GM18868 (cell line): ENCODE data around the gene RYK.
A peak's percentile ranks its signal among the peaks of the same experiment; 100 is the strongest.
"Not testable (repeated sequence)": the region's sequence is repeated elsewhere in the genome, so short reads cannot be mapped to it uniquely, and the experiment has no call there.

Experiments
- ATAC-seq: cut with Tn5 transposase; IDR thresholded peaks from one replicate; pipeline ENCODE4 v1.9.1; 2021; ENCODE audit warnings: mild to moderate bottlenecking, moderate library complexity; ENCODE audit not compliant: unreplicated experiment

RYK gene

DNA sequence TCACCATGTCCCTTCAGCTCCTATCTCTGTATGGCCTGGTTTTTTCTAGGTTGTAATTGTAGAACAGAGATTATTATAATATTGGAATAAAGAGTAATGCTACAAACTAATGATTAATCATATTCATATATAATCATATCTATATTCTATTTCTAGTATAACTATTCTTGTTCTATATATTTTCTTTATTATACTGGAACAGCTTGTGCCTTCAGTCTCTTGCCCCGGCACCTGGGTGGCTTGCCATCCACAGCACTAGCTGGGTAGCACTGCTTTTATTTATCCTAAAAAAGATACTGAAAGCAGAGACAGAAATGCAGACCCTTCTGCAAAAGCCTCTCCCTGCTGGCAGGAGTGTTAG lies 25.9 kb downstream of the RYK start:
- not testable (repeated sequence) for ATAC-seq

DNA sequence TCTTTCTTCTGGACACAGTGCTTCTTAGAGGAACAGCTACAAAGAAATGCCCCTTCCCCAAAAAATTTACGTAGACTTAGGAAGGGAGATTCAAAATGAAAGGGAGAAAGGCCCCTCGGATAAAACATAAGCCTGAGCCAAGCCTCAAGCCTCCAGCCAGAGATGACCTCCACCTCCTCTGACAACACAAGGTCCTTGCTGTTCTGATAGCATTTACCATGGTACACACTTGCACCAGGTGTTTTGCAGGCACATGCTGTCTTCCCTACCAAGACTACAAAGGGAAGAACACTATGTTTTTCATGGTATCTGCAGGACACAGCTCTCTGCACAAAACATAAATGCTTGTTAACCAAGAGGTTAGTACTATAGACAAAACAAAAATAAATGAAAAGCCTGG lies 27.8 kb downstream of the RYK start:
- ATAC-seq: no peak

DNA sequence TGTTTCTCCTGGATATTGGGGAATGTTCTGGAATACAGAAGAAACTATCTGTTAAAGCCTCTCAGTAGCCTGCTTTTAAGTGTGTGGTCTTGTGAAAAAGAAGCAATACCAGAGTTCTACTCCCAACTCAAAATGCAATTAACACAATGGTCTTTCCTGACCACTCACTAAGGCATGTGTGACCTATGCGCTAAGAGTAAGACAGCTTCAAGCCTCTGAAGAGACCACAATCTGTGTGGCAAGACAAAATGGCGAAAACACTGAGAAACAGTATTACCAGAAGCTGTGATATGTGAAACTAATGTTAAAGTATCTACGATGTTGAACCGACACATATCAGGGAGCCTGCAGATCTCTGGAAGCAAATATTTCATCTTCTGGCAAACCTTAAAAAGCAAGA lies 33.8 kb downstream of the RYK start:
- ATAC-seq: no peak

DNA sequence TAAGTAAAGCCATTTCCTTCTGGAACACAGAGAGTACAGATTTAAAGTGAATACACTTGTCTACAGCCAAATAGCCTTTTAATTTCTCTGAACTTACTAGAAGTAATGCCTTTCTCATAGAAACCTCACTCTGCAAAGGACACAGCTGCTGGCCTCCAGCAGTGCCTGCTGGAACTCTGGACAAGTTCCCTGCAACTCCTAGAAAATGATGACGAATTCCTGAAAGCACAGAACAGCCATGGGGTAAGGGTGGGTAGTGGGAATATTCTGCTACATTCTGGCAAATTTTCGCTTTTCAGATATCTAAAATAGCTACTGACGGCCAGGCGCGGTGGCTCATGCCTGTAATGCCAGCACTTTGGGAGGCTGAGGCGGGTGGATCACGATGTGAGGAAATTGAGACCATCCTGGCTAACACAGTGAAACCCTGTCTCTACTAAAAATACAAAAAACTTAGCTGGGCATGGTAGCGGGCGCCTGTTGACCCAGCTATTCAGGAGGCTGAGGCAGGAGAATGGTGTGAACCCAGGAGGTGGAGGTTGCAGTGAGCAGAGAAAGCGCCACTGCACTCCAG lies 34.4 kb downstream of the RYK start:
- ATAC-seq: no peak

DNA sequence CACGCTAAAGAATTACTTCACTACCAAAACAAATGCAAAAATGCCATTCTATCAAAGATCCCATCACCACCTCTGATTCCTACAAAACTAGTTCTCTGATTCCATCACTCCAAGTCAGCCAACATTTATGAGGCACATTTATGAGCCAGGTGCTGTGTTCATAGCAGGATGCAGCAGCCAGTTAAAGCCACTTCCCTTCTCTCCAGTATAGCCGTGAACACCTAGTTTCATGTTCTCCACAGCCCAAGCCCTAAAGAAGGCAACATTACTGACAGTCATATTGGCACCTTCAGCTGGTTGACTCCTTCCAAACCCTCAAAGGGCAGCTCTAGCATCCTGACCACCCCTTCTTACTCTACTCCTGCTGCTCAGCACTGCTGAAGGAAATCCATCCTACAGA lies 36.4 kb downstream of the RYK start:
- no peak for ATAC-seq

DNA sequence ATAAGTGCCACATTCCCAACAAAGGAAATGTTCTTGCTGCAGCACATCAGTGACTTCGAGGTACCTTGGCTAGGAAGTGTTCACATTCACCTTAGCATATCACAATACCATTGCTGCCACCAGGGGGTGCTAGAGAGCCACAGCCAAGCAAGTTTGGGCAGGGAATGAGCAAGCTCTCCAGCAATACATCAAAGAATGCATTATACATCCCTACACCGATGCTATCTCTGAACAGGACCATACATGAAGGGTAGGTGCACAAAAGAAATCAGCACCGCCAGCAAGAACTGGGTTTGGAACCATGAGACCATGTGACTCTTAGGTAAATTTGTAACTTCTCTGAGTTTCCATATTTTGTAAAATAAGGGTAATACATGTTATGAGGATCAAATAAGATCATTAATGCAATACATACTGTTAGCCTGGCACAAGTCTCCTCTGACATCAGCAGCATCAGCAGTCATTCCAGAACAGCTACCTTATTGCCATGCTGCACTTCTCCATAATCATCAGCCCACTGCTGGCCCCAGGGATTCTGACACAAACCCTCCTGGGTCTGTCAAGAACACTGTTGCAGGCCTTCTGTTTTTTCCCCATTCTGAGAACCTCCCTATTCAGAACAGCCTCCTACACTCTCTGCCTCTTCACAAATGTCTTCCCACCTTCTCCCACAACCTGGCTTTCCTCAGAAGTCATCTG lies 37.5 kb downstream of the RYK start:
- ATAC-seq: peak; percentile 72

DNA sequence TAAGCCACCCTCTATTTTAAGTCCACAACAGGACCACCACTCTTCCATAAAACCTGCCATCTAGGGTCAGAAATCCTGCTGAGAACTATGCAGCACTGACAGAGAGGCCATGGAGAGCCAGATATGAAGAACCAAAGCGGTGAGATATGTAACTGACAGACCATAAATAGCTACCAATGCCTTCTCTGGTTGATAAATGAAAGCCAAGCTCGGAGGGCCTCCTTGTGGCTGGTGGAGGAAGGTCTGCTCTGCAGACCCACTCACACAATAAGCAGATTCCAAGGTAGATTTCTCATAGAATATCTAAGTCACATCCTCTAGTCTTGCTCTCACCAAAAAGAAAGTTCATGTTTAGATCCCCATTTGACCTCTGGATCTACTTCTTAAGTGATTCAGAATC lies 38.9 kb downstream of the RYK start:
- ATAC-seq: peak; percentile 83

DNA sequence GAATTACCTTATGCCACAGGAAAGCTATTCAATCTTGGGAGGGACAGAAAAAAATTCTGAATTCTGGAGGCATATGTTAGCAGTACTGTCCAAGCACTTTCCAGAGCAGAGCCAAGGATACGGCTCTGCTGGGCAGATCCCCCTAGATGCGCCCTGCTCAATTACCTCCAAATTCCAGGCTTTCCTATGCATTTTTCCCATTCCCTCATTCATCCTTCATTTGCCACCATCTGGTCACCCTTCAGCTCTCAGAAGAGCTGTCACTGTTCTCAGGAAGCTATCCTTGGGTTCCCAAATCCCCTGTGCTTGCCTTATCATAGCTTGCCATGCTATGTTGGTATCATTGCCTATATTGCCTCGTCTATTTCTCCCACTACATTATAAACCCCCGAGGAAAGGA lies 45.2 kb downstream of the RYK start:
- no peak for ATAC-seq

DNA sequence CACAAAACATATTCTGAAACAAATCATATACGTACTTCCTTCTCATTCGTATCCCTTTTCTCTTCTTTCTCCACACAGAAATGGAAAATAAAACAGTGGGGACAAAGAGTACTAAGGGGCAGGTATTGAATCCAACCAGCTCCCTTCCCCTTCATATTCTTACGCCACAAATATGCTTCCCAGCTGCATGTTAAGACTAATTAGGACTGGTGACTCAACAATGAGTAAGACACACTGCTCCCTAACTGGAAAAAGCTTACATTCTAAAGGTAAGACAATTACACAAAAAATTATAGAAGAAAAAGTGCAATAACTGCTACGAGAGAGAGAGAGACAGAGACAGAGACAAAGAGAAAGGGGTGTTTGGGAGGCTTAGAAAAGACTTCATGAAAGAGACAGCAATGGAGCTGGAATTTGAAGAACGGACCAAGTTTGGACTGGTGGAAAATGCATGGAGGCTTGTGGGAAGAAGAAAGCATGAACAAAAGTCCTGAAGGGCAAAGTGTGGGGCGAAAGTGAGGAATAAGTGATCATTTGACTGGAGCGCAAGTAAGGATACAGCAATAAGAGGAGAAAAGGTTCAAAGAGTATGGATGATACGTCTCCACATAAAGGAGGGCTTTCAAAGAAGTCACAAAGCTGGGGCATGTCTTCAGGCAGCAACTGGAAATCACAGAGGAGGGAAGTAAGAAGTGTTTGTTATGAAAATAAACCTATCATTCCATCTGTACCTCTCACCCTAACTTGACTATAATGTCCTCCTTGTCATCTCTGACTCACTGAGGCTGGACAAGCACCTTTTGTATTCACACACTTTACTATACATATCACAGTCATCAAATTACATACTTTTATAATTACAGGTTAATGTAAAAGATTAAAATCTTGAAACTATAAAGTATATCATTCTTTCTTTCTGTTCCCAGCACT lies 49.2 kb downstream of the RYK start:
- ATAC-seq: no peak

DNA sequence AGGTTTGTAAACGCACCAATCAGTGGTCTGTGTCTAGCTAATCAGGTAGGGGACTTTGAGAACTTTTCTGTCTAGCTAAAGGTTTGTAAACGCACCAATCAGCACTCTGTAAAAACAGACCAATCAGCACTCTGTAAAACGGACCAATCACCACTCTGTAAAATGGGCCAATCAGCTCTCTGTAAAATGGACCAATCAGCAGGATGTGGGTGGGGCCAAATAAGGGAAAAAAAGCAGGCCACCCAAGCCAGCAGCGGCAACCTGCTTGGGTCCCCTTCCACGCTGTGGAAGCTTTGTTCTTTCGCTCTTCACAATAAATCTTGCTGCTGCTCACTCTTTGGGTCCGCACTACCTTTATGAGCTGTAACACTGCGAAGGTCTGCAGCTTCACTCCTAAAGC lies 50.8 kb downstream of the RYK start:
- ATAC-seq: not testable (repeated sequence)

DNA sequence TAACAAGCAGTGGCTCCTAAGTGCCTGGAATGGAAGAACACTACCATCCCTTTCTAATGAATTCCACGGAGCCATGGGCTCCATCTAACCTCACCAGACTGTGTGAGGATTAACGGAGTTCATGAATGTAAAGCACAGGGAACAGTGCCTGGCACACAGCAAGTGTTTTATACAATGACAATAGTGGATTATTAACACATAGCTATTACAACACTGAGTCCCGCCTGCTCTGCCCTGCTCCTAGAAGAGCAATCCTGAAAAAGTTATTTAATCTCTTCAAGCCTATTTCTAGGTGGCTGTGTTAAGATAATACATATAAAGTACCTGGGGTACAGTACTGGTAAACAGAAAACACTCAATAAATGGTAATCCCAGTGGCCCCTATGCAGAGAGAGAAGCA lies 51.4 kb downstream of the RYK start:
- ATAC-seq: no peak

DNA sequence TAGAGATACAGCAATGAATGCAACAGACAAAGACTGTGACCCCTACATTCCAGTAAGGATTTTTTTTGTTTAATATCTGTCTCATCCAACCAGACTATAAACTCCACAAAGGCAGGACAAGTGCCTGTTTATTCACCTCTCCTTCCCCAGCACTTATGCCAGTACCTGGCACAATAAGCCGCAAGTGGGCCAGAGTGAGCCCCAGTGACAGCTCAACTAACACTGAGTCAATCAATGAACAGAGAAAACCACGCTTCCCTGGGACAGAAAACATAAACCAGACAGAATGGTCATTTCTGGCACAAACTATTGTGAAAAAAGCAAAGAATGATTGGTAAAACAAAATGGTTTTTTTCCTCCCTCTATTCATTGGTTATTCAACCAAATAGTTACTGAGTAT lies 52.2 kb downstream of the RYK start:
- ATAC-seq: no peak

DNA sequence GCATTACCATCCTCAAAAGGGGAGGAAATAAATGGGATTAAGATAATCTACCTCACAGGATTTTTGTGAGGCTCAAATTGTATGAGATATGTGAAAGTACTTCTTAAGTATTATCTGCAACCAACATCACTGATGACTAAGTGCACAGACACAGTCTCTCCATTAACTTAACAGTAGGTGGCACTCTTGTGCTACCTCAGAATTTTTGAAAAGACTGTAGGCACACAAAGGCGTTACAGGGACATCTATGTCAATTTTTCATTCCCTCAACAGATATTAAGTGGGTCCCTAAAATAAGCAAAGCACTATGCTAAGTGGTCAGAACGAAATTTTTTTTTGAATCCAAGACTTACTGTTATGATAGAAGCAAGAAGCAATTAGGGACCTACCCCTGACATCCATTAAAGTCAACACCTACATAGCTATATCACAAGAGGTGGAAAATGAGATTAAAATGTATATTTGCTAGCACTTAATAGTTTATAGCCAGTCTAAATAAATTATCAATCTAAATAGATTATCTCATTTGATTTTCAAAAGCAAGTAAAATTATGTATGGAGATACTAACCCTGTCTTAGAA lies 52.9 kb downstream of the RYK start:
- peak; percentile 72 for ATAC-seq

DNA sequence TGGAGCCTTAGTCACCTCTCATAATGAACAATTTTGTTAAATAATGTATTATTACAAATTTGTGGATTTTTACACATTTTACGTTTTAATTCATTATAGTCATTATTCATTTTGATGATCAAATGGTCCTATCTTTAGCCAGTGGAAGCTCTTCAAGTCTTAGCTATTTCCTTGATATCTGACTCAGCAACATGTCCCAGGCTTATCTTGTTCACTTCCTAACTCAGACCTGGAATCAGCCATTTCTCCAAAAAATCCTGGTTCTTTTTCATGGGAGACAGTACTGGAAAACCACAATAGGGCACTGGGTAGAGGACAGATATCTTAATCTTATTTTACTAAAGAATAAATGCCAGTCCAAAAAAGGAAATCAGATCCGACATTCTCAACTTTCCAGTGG lies 56.4 kb downstream of the RYK start:
- ATAC-seq: no peak

DNA sequence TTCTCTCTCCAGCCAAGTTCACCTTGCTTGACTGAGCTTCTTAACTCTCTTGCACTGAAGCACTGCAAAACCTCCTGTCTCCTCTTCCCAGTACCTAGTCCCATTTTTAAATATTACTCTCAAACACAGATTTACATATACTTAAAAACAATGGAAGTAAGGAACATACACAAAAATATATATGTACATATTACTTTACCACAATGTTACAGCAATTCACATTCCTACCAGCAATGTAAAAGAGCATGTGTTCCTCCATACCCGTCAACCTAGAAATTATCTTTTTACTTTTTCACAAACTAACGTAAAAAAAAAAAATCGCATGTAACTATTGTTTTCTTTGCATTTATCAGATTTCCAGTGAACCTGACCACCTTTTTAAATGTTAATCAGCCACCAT lies 60.4 kb downstream of the RYK start:
- no peak for ATAC-seq

DNA sequence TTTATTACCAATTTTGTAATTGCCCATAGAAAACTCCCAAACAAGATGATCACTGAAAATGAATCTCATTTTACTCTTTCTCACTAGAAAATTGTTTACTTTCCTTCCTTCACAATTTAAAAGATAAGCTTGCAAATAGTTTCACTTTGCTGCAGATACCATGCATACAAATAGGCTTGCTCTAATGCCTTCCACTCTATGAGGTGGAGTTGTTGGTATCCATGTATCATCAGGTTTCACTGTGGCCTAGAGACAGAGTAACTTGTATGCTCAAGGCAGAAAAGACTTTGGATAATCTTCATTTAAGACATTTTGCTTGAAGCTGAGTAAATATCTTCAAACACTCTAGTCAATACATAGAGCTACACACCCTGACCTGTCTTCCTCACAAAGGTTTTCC lies 60.8 kb downstream of the RYK start:
- no peak for ATAC-seq

DNA sequence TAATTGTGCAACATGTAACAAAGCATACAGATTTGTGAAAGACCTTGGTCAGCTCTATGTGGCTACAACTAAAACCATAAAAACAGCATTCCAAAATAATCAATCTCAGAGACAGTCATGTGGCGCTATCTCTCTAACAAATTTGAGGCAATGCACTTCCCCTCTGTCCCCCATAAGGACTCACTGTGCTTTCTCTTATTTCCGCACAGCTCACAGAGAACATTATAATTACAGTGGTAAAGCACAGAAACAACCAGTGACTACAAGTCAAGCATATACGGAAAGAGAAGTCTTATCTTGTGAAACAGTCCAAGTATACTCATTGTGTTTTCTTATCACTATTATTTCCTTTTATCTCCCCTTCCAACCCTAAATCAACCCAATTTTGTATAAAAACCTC lies 64.3 kb downstream of the RYK start:
- ATAC-seq: no peak

DNA sequence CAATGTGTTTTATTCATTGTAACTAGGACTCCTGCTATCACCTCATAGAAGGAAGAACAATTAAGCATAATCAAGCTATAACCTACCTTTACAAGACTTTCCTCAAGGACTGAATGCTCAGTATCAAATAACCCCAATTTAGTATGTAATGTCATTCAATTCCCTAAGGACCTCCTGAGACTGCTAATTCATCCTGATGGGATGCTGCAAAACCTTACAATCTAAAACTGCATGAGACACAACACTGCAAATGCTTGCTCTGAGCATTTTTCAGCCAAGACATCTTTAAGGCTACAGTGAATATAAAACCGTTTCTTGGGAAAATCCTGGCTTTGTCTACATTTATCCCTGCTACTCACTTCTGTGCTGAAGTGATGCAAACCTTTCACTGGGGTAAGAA lies 69.9 kb downstream of the RYK start:
- no peak for ATAC-seq

DNA sequence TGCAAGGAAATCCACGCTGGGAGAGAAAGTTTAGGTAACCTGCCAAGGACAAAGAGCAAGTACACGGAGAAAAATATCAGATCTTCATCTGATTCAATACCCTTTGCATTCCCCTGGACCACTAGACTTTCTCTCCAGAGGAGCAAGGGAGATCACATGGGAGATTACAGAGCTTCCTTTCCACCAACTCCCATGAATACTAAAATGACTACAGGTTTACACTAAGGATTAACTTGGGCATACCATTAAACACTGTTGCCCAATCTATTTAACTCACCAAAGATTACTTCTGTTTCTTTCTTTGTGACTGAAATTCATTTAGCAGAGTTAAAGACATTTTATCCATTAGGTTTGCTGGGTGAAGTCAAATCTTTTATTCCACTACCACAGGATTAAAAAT lies 71.2 kb downstream of the RYK start:
- no peak for ATAC-seq

DNA sequence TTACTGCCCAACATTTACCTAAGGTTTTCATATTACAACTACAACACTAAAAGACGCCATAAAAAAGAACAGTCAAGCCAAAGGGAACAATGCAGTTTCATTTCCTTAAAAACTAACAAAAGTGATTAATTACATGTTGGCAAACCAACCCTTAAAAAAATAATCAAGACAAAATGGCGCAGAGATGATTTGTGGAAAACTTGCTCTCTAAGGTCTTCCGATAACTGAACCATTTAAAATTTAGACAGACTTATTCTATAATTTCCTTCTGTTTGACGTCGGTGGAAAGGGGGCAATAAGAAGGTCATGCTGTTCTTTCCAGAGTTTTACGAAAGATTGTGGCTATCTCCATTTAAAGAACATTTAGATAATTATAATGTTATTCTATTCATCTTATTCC lies 87.6 kb downstream of the RYK start:
- ATAC-seq: no peak

DNA sequence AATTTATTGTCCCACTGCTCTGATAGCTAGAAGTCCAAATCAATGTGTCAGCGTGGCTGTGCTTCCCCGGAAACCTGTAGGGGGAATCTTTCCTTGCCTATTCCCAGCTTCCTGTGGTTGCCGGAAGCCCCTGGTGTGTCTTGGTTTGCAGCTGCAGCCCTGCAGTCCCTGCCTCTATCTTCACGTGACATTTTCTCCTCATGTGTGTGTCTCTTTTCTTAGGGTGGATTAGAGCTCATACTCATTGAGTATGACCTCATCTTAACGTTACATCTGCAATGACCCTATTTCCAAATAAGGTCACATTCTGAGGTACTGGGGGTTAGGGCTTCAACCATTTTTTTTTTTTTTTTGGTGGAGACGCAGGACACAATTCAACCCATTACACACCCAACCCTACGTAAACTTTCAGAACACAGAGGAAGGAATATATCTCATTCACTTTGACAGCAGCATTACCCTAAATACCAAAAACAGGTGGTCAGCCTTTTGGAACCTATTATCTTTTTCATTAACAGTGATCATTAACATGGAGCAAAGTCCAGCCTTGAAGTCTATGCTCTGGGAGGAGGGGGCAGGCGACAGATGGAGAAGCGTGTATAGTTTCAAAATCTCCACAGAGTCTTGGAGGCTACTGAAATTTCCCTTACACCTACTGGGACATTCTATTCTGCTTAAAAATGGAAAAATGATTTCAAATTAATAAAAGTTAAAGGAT lies 88.6 kb downstream of the RYK start:
- no peak for ATAC-seq
